ENCODE measurements around the gene BORCS5. TPM values are rescaled to one million over a fixed set of nuclear protein-coding genes. Genes with fewer than 3 reads are reported as not detected.

BORCS5 gene
- total RNA-seq, 1 donor from 2014 or later, result 14.4 TPM

DNA sequence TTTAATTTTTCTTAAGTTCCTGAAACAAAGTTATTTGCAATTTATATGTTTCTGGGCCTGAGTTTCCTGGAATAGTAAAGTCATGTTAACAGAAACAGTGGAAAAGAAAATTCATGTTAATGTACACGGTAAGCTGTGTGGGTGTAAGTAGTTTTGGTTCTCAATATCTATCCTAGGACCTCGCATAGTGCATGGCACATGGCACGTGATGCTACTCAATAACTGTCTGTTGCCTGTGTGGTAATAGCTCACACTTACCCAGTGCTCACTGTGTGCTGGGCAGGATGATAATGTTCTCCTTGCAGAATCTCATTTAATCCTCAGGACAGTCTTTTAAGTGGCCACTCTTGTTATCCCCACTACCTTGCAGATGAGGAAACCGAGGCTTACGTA, 105.0 kb downstream of the BORCS5 start:
- Mint-ChIP-seq H3K4me1 (ENCODE audit: unreplicated experiment) (no peaks in the 10 kb centered on the region), H3K9me3 (no peaks in the 10 kb centered on the region), H3K36me3 (peaks cover 25% of the 10 kb centered on the region), H3K4me3 (no peak overlapping the region), H3K27me3 (no peaks in the 10 kb centered on the region), H3K27ac (no peak overlapping the region)
- TF ChIP-seq, protein P1, sequence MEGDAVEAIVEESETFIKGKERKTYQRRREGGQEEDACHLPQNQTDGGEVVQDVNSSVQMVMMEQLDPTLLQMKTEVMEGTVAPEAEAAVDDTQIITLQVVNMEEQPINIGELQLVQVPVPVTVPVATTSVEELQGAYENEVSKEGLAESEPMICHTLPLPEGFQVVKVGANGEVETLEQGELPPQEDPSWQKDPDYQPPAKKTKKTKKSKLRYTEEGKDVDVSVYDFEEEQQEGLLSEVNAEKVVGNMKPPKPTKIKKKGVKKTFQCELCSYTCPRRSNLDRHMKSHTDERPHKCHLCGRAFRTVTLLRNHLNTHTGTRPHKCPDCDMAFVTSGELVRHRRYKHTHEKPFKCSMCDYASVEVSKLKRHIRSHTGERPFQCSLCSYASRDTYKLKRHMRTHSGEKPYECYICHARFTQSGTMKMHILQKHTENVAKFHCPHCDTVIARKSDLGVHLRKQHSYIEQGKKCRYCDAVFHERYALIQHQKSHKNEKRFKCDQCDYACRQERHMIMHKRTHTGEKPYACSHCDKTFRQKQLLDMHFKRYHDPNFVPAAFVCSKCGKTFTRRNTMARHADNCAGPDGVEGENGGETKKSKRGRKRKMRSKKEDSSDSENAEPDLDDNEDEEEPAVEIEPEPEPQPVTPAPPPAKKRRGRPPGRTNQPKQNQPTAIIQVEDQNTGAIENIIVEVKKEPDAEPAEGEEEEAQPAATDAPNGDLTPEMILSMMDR (conservative IDR thresholded peaks at IDR 0.05), result no peak
- no peak for DNase-seq (ENCODE audit: extremely low spot score, unreplicated experiment)

DNA sequence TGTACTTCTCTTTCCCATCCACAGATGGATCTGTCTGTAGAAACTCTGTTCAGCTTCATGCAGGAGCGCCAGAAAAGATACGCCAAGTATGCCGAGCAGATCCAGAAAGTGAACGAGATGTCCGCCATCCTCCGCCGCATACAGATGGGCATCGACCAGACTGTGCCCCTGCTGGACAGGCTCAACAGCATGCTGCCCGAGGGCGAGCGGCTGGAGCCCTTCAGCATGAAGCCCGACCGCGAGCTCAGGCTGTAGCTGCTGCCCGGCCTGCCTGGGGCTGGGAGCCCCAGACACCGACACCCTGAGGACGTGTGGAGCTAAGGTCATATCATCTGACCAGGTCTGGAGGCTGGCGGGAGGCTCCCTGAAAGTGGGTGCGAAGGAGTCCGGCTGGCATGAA, 108.6 kb downstream of the BORCS5 start:
- TF ChIP-seq, protein P1 (conservative IDR thresholded peaks at IDR 0.05), result no peak
- H3K4me1 Mint-ChIP-seq (ENCODE audit: unreplicated experiment), result no peaks in the 10 kb centered on the region
- DNase-seq (ENCODE audit: extremely low spot score, unreplicated experiment), result peak; percentile 61
- H3K27me3 Mint-ChIP-seq, result no peaks in the 10 kb centered on the region
- H3K4me3 Mint-ChIP-seq, result no peak overlapping the region
- no peak overlapping the region for H3K27ac Mint-ChIP-seq
- H3K36me3 Mint-ChIP-seq, result peaks cover 49% of the 10 kb centered on the region
- H3K9me3 Mint-ChIP-seq, result peaks cover 3% of the 10 kb centered on the region

DNA sequence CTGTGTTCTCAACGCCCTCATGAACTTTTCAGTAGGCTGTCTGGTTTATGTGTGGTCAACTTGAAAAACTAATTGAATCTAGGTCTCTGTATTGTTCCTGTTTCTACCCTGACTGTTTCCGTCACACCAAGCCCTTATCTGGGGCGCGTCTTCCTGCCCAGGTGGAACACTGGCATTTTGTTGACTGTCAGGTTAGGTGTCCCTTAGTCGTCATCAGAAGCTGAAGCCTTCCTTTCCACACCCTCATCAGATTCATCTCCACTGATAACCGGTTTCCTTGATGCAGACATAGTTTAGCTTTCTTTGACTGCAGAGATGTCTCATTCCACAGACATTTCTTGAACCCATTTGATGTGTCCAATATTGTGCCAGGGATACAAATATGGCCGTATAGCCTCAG, 109.3 kb downstream of the BORCS5 start:
- Mint-ChIP-seq H3K9me3 (peaks cover 9% of the 10 kb centered on the region), H3K27ac (peak overlapping the region; percentile 51), H3K4me1 (ENCODE audit: unreplicated experiment) (no peaks in the 10 kb centered on the region)

DNA sequence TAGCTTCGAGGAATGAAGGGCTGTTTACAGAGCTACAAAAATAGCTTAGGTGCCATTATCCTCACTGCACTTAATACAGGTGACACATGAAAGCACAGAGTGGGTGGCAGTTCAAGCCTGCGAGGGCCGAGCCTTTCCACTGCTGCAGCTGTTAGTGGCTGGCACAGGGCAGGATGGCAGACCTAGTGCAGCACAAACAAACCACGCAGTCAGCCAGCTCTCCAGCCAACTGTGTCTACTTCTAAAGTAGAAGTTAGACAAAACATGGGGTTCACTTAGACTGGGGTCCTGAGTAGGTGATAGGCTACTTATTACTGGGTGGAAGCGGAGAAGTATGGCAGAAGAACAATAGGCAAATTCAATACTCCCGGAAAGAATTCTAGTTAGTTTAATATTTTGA, 110.4 kb downstream of the BORCS5 start:
- H3K4me3 Mint-ChIP-seq, result no peak overlapping the region
- no peaks in the 10 kb centered on the region for H3K27me3 Mint-ChIP-seq
- peaks cover 9% of the 10 kb centered on the region for H3K9me3 Mint-ChIP-seq
- no peak for DNase-seq (ENCODE audit: extremely low spot score, unreplicated experiment)
- H3K27ac Mint-ChIP-seq, result no peak overlapping the region
- no peaks in the 10 kb centered on the region for H3K4me1 Mint-ChIP-seq (ENCODE audit: unreplicated experiment)
- H3K36me3 Mint-ChIP-seq, result peaks cover 56% of the 10 kb centered on the region
- TF ChIP-seq, protein P1 (conservative IDR thresholded peaks at IDR 0.05), result no peak

More for the DNA sequence above, 109.3 kb downstream of the BORCS5 start:
- no peak for DNase-seq (ENCODE audit: extremely low spot score, unreplicated experiment)
- Mint-ChIP-seq H3K27me3 (no peaks in the 10 kb centered on the region), H3K36me3 (peaks cover 55% of the 10 kb centered on the region), H3K4me3 (no peak overlapping the region)
- TF ChIP-seq, protein P1 (conservative IDR thresholded peaks at IDR 0.05), result no peak

DNA sequence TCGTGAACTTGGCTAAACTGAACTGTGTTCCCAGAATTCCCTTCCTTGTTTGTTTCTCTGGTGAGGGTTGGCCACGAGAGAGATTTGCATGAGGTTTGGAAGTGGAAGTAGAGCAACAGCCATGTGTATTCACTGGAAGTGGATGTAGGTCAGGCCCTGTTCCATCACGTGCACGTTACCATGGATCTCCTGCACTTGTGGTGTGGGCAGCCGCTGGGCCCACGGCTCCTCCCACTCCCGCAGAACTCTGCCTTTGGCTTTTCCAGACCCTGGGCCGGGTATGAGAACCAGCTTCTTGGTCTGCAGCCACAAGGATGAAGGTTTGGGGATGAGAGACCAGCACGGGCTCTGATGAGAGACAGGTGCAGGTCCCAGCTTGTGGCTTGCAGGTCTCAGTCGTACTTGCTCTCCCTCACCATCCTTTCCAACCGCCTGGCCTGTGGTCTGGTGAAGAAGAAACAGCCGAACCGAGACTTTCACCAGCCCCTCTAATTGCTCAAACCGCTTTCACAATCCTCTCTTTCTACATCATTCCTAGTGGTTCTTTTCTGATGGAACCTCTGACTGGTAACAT, 110.9 kb downstream of the BORCS5 start:
- TF ChIP-seq, protein P1 (conservative IDR thresholded peaks at IDR 0.05), result no peak
- H3K4me3 Mint-ChIP-seq, result no peak overlapping the region

DNA sequence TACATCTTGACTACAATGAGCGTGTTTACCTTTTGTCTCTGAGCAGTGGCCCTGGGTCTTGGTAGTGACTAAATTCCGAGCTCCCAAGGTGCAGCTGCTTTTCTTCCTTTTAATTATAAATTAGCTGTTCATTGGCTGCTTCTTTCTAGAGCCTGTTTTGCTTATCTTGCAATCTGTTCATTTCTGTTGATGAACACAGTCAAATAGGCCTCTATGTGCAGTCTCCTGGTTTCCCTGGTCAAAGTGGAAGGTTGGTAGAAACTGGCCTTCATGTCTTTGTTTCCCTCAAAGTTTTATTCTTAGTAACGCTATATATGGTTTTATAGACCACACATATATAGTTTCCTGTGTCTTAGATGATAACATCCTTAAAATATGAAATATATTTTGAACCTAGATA, 111.7 kb downstream of the BORCS5 start:
- peaks cover 59% of the 10 kb centered on the region for H3K36me3 Mint-ChIP-seq
- H3K27ac Mint-ChIP-seq, result peak overlapping the region; percentile 24
- no peaks in the 10 kb centered on the region for H3K27me3 Mint-ChIP-seq
- no peak overlapping the region for H3K4me3 Mint-ChIP-seq
- peaks cover 14% of the 10 kb centered on the region for H3K9me3 Mint-ChIP-seq
- TF ChIP-seq, protein P1 (conservative IDR thresholded peaks at IDR 0.05), result no peak
- H3K4me1 Mint-ChIP-seq (ENCODE audit: unreplicated experiment), result no peaks in the 10 kb centered on the region
- no peak for DNase-seq (ENCODE audit: extremely low spot score, unreplicated experiment)

More for the DNA sequence above, 110.9 kb downstream of the BORCS5 start:
- Mint-ChIP-seq H3K36me3 (peaks cover 56% of the 10 kb centered on the region), H3K4me1 (ENCODE audit: unreplicated experiment) (no peaks in the 10 kb centered on the region), H3K27me3 (no peaks in the 10 kb centered on the region), H3K9me3 (peaks cover 9% of the 10 kb centered on the region), H3K27ac (no peak overlapping the region)
- no peak for DNase-seq (ENCODE audit: extremely low spot score, unreplicated experiment)
